HG03064 (cell line): ENCODE results near the gene SLC39A10.

Source experiments
- ATAC-seq: cut with Tn5 transposase; IDR thresholded peaks from one replicate; pipeline ENCODE4 v1.9.1; 2021; ENCODE audit warnings: low read depth; ENCODE audit not compliant: unreplicated experiment

The SLC39A10 gene

GRCh38 chr2:195779491-195779890 is 122.5 kb downstream of the SLC39A10 start:
- no peak for ATAC-seq

DNA sequence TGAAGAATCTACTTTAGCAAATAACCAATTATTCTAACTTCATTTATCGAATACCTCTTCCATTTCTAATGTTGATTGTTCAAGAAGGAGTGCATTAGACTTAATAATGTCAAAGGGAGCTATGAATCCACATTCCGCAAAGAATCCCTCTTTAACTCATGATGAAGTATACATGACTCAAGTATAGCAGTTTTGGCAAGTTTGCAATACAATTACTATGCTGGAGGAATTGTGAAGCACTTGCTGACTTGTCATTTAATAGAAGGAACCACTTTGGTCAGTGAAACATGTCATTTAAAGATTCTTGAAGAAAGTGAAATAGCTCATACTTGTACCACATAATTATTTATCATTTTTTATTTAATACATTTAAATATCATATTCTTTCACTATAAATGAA is 125.1 kb downstream of the SLC39A10 start:
- no peak for ATAC-seq
